ENCODE measurements around the gene DNAH3.

DNA sequence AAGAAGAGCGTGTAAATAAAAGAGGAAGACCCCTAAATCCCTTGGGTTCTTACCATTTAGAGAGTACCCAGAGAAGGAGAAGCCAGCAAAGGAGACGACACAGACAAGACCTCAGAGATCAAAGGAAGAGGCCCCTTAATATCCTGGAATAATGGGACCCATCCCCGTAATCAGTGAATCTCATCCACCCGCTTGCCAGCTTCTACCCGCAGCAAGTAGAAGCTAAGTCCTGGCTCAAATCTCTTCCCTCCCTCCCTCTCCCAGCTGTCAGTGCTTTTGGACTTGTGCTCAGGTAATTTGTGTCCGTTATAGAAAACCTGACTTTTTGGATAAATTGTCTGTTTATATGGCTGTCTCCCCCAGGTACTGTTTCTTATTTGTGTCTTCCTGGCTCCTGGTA is 248.2 kb downstream of the DNAH3 start:
- no peak for TF ChIP-seq CTCF (IDR thresholded peaks at IDR 0.05; ENCODE audit: low read length)
- TF ChIP-seq EZH2 (IDR thresholded peaks at IDR 0.05; ENCODE audit: borderline replicate concordance, low read length) = no peak

Measured in OCI-LY1 (cell line).